Skeletal muscle satellite cell (primary cell): ENCODE results near the gene ATP11A.
"Not testable (repeated sequence)": the region's sequence is repeated elsewhere in the genome, so short reads cannot be mapped to it uniquely, and the experiment has no call there.

Experiments
- H3K27me3 ChIP-seq: 2 replicates; pipeline ENCODE4 v1.7.0; 2013; ENCODE audit warnings: low read length; ENCODE audit not compliant: control insufficient read depth, insufficient read depth
- H3K36me3 ChIP-seq: 2 replicates; pipeline ENCODE4 v1.7.0; 2013; ENCODE audit warnings: mild to moderate bottlenecking, control low read depth, low read length; ENCODE audit not compliant: insufficient read depth
- H3K4me1 ChIP-seq: 2 replicates; pipeline ENCODE4 v1.7.0; 2013; ENCODE audit warnings: low read length; ENCODE audit not compliant: control insufficient read depth, insufficient read depth
- H3K4me2 ChIP-seq: 2 replicates; pipeline ENCODE4 v1.7.0; 2013; ENCODE audit warnings: mild to moderate bottlenecking, low read length
- H3K4me3 ChIP-seq: 2 replicates; pipeline ENCODE4 v1.7.0; 2013; ENCODE audit warnings: low read length
- H3K9ac ChIP-seq: 2 replicates; pipeline ENCODE4 v1.7.0; 2013; ENCODE audit warnings: mild to moderate bottlenecking, low read depth, low read length, moderate library complexity
- H3K9me3 ChIP-seq: replicated peaks from 2 replicates; pipeline ENCODE4 v1.7.0; 2013; ENCODE audit warnings: mild to moderate bottlenecking, control low read depth, low read length

ATP11A gene

DNA sequence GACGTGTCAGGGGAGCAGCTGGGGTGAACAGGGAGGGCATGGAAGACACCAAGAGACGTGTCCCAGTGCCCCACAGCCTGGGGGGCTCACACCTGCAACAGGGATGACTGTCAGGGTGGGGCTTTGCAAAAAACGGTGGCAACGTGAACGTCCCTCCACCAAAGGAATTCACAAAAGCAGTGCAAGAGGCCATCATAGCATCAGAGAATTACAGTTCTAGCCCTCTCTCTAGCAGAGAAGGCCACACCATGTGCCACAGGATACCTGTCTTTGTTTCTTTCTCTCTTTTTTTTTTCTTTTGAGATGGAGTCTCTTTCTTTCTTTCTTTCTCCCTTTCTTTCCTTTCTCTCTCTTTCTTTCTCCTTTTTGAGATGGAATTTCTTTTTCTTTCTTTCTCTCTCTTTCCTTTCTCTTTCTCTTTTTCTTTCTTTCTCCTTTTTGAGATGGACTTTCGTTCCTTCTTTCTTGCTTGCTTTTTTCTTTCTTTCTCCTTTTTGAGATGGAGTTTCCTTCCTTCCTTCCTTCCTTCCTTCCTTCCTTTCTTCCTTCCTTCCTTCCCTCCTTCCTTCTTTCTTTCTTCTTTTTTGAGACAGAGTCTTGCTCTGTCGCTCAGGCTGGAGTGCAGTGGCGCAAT is 17.1 kb upstream of the ATP11A start:
- no peaks in the 10 kb centered on the region for H3K4me1 ChIP-seq
- H3K36me3 ChIP-seq, result no peaks in the 10 kb centered on the region
- no peak overlapping the region for H3K9ac ChIP-seq
- no peaks in the 10 kb centered on the region for H3K9me3 ChIP-seq
- H3K4me2 ChIP-seq, result no peak overlapping the region
- H3K4me3 ChIP-seq, result no peak overlapping the region
- peaks cover 66% of the 10 kb centered on the region for H3K27me3 ChIP-seq

DNA sequence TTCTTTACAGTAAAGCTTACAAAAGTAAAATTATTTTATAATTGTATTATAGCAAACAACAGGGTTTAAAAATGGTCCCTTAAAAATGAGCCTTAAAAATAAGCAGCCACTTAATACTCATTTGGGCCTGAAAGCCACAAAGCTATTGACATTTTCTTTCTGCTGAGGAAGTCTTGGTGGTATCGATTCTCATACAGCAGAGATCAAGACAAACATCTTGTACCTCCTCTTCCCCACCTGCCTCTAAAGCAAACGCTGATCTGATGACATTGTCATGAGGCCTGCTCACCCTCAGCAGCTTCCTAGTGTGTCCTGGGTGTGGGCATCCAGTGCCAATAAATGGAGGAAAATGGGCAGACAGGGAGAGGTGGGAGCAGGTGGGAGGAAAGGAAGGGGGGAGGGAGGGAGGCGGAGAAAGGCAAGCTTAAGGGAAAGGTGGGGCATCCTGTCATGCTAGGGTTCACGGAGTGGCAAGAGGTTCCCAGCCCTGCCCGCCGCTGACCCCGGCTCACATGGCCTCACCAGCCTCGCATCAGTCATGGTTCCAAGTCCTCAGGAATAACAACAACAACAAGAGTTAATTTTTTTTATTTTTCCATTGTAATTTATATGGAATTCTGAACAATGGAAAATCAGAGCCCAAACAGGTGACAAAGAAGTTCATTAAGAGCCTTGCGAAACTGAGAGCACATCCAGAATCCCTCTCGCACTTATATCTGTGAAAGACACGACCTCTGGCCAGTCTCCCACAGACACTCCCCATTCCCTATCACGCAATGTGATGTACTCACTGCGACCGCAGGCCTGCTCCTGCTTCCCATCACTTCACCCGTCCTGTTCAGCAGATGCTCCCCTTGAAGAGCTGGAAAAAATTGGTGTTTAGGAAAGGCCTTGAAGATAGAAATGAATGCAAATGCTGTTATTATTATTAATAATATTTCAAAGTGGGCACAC is 15.1 kb upstream of the ATP11A start:
- Histone ChIP-seq H3K36me3 (no peaks in the 10 kb centered on the region), H3K27me3 (peaks cover 55% of the 10 kb centered on the region), H3K9ac (no peak overlapping the region), H3K4me3 (no peak overlapping the region), H3K4me1 (no peaks in the 10 kb centered on the region), H3K9me3 (no peaks in the 10 kb centered on the region), H3K4me2 (no peak overlapping the region)

DNA sequence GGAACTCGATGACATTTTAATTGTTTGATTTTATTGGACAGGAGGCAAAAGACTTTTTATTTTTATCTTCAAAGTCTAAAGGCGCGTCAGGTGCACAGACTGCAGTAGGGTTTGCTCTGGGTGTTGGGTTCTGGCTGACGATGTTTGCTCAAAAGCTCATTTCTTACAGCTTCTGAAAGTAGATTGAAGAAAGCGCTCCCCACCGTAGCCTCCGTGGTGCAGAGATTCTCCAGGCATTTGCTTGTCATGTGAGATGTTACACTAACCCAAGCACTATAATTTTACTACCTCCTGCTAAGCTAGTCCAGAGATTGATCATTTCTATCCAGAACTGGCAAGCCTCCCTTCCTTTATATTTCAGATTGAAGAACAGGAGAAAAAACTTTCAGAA is 14.5 kb upstream of the ATP11A start:
- no peak overlapping the region for H3K4me3 ChIP-seq
- no peaks in the 10 kb centered on the region for H3K4me1 ChIP-seq
- H3K9me3 ChIP-seq, result no peaks in the 10 kb centered on the region

DNA sequence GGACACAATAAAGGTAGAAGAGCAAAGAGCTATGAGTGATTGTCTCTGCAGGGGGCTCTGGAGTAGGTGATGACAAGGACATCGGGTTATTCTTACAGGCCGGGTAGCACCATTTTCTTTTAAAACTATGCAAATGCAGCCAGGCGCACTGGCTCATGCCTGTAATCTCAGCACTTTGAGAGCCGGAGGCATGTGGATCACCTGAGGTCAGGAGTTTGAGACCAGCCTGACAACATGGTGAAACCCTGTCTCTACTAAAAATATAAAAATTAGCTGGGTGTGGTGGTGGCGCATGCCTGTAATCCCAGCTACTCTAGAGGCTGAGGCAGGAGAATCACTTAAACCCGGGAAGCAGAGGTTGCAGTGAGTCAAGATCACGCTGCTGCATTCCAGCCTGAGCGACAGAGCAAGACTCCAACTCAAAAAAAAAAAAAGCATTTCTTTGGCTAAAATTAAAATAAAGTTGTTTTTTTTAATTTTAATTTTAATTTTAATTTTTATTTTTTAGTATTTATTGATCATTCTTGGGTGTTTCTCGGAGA is 12.3 kb upstream of the ATP11A start:
- H3K4me1 ChIP-seq, H3K36me3 ChIP-seq, H3K9me3 ChIP-seq, H3K4me2 ChIP-seq, H3K9ac ChIP-seq, H3K4me3 ChIP-seq: not testable (repeated sequence)
- peaks cover 49% of the 10 kb centered on the region for H3K27me3 ChIP-seq

More for the DNA sequence above, 14.5 kb upstream of the ATP11A start:
- no peak overlapping the region for H3K9ac ChIP-seq
- no peak overlapping the region for H3K4me2 ChIP-seq
- H3K36me3 ChIP-seq, result no peaks in the 10 kb centered on the region
- H3K27me3 ChIP-seq, result peaks cover 52% of the 10 kb centered on the region

DNA sequence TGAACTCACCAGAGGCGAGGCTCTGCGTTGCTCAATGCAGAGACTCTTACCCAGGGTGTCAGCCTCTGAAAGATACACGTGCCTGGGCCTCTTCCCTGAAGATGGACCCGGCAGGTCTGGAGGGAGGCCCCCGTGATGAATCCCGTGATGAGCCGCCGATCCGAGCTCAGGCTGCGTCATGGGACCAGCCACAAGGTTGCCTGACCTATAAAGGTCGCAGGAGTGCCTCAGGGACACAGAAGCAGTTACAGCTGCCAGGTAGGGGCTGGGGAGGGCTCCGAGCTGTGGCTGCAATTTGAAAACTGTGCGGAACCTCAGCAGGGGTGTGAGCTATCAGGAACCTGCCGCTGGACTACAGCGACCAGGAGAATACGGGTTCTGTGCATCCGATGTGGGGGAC is 10.5 kb upstream of the ATP11A start:
- peaks cover 45% of the 10 kb centered on the region for H3K27me3 ChIP-seq
- H3K4me1 ChIP-seq, result no peaks in the 10 kb centered on the region
- H3K4me2 ChIP-seq, result no peak overlapping the region
- H3K9ac ChIP-seq, result no peak overlapping the region
- H3K36me3 ChIP-seq, result no peaks in the 10 kb centered on the region
- no peak overlapping the region for H3K4me3 ChIP-seq
- H3K9me3 ChIP-seq, result no peaks in the 10 kb centered on the region

DNA sequence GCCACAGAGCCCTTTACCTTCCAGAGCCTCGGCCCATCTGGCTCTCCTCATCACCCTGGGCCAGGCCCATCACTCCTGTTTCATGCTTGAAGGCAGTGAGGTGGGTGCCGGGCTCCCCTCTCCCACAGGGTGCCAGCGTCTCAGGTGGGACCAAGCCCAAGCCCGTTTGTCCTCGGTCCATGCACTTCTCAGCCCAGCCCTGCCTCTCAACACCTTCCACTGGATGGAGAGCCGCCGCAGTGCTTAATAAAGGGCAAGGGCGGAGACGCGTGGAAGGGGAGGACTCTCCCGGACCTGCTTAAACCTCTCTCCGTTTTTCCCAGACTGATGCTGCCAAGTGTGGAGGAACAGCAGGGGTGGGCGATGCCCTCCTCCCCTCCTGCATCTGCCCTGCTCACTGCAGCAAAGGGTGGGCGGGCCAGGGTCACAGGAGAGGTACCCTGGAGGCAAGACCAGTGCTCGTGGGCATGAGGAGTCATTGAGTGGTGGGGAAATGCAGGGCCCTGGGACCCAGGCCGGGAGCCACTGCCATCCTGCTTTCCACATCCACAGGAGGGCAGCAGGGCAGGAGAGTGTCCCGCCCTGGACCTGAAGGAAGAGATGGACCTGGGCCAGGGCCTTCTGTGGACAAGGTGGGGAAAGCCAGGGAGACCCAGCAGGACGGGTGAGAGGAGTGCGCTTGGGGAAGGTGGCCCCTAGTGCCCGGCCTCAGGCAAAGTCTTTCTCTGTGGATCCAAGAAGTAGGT is 9.7 kb upstream of the ATP11A start:
- H3K4me1 ChIP-seq, result no peaks in the 10 kb centered on the region
- H3K4me3 ChIP-seq, result no peak overlapping the region
- H3K36me3 ChIP-seq, result no peaks in the 10 kb centered on the region
- H3K9me3 ChIP-seq, result no peaks in the 10 kb centered on the region
- H3K9ac ChIP-seq, result no peak overlapping the region
- H3K27me3 ChIP-seq, result peaks cover 43% of the 10 kb centered on the region
- H3K4me2 ChIP-seq, result no peak overlapping the region

DNA sequence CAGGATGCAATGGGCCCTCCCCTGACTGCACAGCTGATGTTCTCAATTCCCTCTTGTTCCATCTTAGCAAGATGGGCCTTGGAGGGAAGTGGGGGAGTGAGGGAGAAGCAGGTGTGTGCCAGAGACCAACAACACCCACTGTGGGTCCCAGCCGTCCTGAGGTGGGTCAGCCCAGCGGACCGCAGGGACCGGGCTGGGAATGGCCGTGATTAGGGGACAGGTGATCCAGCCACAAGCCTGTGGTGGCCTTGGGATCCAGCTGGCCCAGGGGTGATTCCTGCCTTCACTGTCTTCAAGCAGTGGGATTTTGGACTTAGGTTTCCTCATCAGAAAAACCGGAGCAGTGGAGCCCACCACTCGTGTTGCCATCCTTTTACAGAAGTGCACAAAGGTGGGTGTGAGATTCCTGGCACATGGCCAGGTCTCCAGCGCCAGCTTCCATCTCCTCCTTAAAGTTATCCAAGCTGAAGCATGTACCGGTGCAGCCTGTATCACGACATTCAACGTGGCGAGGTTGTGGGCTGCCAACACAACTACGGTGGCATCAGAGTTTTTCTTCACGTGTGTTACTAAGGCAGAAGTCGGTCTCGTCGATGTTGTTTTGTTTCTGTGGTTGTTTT is 9.0 kb upstream of the ATP11A start:
- Histone ChIP-seq H3K4me3 (no peak overlapping the region), H3K27me3 (peaks cover 39% of the 10 kb centered on the region), H3K9ac (no peak overlapping the region), H3K4me2 (no peak overlapping the region), H3K9me3 (no peaks in the 10 kb centered on the region), H3K36me3 (no peaks in the 10 kb centered on the region), H3K4me1 (no peaks in the 10 kb centered on the region)

DNA sequence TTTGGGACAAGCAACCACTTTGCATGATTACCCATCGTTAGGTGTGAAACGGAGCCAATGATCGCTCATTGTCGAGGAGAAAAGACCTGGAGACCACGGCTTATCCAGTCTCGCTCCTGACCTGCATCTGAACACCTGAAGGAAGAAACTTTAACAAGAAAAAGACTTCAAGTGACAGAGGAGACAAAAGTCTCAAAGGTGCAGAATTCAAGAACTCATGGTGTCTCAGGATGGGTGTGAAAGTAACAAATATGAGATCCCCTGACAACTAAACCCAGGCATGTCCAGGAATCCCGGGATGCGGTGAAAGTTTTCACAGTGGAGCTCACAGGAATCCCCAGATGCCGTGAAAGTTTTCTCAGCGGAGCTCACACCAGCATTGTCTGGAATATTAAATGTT is 6.3 kb upstream of the ATP11A start:
- H3K27me3 ChIP-seq, result peaks cover 26% of the 10 kb centered on the region
- H3K4me1 ChIP-seq, result no peaks in the 10 kb centered on the region
- no peaks in the 10 kb centered on the region for H3K36me3 ChIP-seq
- no peak overlapping the region for H3K4me2 ChIP-seq
- H3K4me3 ChIP-seq, result no peak overlapping the region
- H3K9ac ChIP-seq, result no peak overlapping the region
- H3K9me3 ChIP-seq, result no peaks in the 10 kb centered on the region

DNA sequence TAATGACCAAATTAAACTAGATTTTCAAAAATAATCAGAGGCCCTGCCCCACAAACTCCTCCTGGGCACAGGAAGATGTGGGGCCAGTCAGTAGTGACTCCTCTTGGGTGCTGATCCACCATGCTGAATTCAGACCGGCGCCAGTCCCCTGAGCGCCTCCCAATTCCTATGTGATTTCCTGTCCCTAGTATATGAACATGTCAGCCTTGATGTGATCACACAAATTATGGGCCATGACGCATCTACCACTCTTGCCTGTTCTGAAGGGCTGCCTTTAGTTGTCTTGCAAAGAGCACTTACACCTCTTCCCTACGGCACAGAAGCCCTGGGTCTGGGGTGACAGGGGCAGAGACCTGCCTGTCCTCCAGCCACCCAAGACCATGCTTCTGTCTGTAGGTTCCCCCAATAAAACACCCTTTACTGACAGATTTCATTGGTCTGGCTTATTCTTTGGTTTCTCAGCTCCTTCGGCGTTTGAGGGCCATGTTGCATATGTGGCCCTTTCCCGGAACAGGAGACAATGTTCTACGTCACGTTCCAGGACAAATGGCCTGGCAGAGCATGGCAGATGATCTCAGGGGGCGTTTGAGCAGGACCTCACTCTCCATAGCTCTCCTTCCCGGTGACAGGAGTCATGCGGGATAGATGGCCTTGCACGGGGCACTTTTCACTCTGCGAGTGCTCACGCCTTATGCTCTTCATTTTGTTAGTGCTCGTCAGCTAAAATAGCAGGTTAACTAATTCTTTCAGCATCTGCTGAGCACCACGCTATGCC is 5.6 kb upstream of the ATP11A start:
- H3K4me1 ChIP-seq, result no peaks in the 10 kb centered on the region
- H3K27me3 ChIP-seq, result peaks cover 26% of the 10 kb centered on the region
- H3K4me3 ChIP-seq, result no peak overlapping the region
- H3K4me2 ChIP-seq, result no peak overlapping the region
- H3K9ac ChIP-seq, result no peak overlapping the region
- no peaks in the 10 kb centered on the region for H3K36me3 ChIP-seq
- H3K9me3 ChIP-seq, result no peaks in the 10 kb centered on the region

DNA sequence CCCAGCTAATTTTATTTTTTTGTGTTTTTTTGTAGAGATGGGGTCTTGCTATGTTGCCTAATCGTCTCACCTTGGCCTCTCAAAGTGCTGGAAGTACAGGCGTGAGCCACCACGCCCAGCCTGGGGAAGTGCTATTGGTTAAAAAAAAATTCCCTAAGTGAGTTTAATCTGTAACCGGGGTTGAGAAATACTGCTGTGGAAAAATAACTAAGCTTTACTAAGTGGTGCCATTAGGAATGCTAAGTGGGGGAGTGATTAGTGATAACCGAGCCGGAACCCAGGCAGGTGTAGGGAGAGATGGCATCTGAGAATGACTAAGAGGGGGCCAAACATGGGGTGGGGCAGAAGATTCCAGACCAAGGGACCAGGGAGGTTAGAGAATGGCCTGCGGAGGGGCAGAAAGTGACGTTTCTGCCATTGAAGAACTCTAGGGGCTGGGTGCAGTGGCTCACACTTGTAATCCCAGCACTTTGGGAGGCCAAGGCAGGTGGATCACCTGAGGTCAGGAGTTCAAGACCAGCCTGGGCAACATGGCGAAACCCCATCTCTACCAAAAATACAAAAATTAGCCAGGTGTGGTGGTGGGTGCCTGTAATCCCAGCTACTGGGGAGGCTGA is 4.5 kb upstream of the ATP11A start:
- not testable (repeated sequence) for H3K4me2 ChIP-seq, H3K9ac ChIP-seq, H3K4me1 ChIP-seq, H3K36me3 ChIP-seq, H3K4me3 ChIP-seq, H3K9me3 ChIP-seq
- H3K27me3 ChIP-seq, result peaks cover 23% of the 10 kb centered on the region
